DND-41 (cell line): ENCODE results near the gene GTPBP1.

Experiments
- ATAC-seq: fragments of 200-7000 bp; cut with Tn5 transposase; 3 replicates; pipeline ENCODE4 v1.9.1; 2021; ENCODE audit warnings: low read depth; ENCODE audit not compliant: insufficient read depth
- DNase-seq: peaks from one replicate; pipeline ENCODE4 v3.0.0-alpha.2; 2020
- H2AFZ ChIP-seq: 2 replicates; pipeline ENCODE4 v1.6.0; 2012; ENCODE audit warnings: low read depth, low read length
- H3K27ac ChIP-seq: 2 replicates; pipeline ENCODE4 v1.5.1; 2012; ENCODE audit warnings: low read length, inconsistent platforms
- H3K27me3 ChIP-seq: fragments of 200-600 bp; sonication (generic); 2 replicates; pipeline ENCODE4 v1.6.0; 2012; ENCODE audit warnings: low read length, mild to moderate bottlenecking, inconsistent platforms; ENCODE audit not compliant: insufficient read depth, poor library complexity
- H3K36me3 ChIP-seq: 2 replicates; pipeline ENCODE4 v1.5.1; 2012; ENCODE audit warnings: low read length, inconsistent platforms; ENCODE audit not compliant: insufficient read depth
- H3K4me1 ChIP-seq: 2 replicates; pipeline ENCODE4 v1.5.1; 2012; ENCODE audit warnings: mild to moderate bottlenecking, low read length; ENCODE audit not compliant: insufficient read depth
- H3K4me2 ChIP-seq: 2 replicates; pipeline ENCODE4 v1.6.0; 2012; ENCODE audit warnings: mild to moderate bottlenecking, moderate library complexity, low read length, inconsistent platforms; ENCODE audit not compliant: insufficient read depth
- H3K4me3 ChIP-seq, 2 experiments: fragments of 200-600 bp in 1 of 2; shearing (Covaris generic) in 1 of 2; 2 replicates each; pipeline ENCODE4 v1.5.1; 2012 to 2016; ENCODE audit warnings: inconsistent platforms in 2 of 2, low read length in 2 of 2, mild to moderate bottlenecking in 2 of 2, low read depth in 1 of 2, moderate library complexity in 1 of 2
- H3K79me2 ChIP-seq: 2 replicates; pipeline ENCODE4 v1.6.0; 2012; ENCODE audit warnings: low read length, inconsistent platforms; ENCODE audit not compliant: insufficient read depth
- H3K9ac ChIP-seq: 2 replicates; pipeline ENCODE4 v1.6.0; 2012; ENCODE audit warnings: low read depth, mild to moderate bottlenecking, inconsistent platforms, low read length, moderate library complexity
- H3K9me3 ChIP-seq: 2 replicates; pipeline ENCODE4 v1.5.1; 2012; ENCODE audit warnings: low read length, moderate library complexity, mild to moderate bottlenecking, inconsistent platforms; ENCODE audit not compliant: insufficient read depth, severe bottlenecking
- H4K20me1 ChIP-seq: 2 replicates; pipeline ENCODE4 v1.6.0; 2012; ENCODE audit warnings: low read length; ENCODE audit not compliant: insufficient read depth
- EZH2 ChIP-seq: IDR thresholded peaks from 3 replicates; pipeline ENCODE4 v1.6.1; 2012; ENCODE audit warnings: borderline replicate concordance, low read depth, mild to moderate bottlenecking, moderate library complexity, low read length, inconsistent platforms; ENCODE audit not compliant: severe bottlenecking
- TF ChIP-seq, protein P1 (sequence below): IDR thresholded peaks from 2 replicates; pipeline ENCODE4 v1.5.1; 2012; ENCODE audit warnings: borderline replicate concordance, low read length, moderate library complexity, mild to moderate bottlenecking; ENCODE audit not compliant: poor library complexity, severe bottlenecking; ENCODE audit errors: extremely low read depth

Gene GTPBP1

DNA sequence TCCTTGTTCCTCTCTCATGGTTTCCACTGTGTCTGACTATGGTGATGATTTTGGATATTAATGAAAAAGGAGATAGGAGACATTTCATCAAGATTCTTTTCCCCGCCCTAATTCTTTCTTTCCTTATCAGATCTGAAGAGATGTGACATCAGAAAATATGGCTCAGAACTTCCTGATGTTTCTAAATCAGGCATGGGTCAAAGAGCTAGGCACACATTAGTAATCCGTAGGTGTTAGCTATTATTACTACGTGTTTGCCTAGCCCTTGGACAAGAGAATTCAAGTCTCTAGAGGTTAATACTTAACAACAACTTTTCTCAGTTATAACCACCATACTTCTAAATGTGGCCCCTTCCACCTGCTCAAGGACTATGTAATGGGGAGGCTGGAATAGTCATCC, 10.8 kb upstream of the GTPBP1 start:
- peaks cover 84% of the 10 kb centered on the region for H3K79me2 ChIP-seq
- H3K36me3 ChIP-seq, result peaks cover 45% of the 10 kb centered on the region
- no peak overlapping the region for H2AFZ ChIP-seq
- peaks cover 18% of the 10 kb centered on the region; the same call in 1 of the 2 replicates for H4K20me1 ChIP-seq
- no peak overlapping the region for H3K9ac ChIP-seq
- peaks cover 43% of the 10 kb centered on the region for H3K4me1 ChIP-seq
- no peak for DNase-seq
- no peak overlapping the region for H3K4me2 ChIP-seq
- no peak overlapping the region for H3K27ac ChIP-seq
- H3K4me3 ChIP-seq, result no peak overlapping the region
- TF ChIP-seq, protein P1, sequence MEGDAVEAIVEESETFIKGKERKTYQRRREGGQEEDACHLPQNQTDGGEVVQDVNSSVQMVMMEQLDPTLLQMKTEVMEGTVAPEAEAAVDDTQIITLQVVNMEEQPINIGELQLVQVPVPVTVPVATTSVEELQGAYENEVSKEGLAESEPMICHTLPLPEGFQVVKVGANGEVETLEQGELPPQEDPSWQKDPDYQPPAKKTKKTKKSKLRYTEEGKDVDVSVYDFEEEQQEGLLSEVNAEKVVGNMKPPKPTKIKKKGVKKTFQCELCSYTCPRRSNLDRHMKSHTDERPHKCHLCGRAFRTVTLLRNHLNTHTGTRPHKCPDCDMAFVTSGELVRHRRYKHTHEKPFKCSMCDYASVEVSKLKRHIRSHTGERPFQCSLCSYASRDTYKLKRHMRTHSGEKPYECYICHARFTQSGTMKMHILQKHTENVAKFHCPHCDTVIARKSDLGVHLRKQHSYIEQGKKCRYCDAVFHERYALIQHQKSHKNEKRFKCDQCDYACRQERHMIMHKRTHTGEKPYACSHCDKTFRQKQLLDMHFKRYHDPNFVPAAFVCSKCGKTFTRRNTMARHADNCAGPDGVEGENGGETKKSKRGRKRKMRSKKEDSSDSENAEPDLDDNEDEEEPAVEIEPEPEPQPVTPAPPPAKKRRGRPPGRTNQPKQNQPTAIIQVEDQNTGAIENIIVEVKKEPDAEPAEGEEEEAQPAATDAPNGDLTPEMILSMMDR, result no peak
- no peak for TF ChIP-seq EZH2
- H3K27me3 ChIP-seq, result no peaks in the 10 kb centered on the region
- ATAC-seq, result no peak
- H3K9me3 ChIP-seq, result no peaks in the 10 kb centered on the region

DNA sequence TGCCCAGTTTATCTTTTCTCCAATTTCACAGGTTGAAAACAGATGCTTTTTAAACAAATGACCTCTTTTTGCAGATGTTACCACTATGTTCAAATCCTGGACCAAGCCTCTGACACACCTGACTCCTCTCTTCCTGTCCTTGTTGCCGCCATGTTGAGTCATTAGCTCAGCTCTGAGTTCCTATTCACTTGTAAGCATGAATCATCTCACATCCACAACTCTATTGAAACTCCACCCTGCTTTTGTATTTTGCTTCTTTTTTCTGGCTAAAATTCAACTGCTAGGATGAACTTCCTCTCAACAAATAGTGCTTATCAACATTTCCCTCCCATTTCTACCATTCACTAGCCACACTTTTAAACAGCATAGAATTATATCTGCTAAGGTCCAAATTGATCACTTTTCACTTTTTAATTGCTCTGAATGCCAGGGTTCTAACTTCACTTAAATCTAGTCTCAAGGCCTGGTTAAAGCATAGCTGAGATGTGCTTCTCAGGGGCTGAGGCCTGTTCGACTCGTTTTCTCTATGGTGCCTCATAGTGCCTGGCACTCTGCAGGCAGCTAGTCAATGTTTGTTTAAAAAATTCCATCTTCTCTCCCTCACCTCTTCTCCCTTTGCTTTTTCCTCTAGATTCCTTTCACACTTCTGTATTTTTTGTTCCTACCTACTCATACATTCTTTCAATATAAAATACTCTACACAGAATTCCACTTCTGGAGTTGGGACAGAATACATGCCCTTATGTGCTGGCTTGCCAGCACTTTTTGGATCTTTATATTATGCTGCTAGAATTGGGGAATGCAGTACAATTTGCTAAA, 8.9 kb upstream of the GTPBP1 start:
- ATAC-seq (no peak), DNase-seq (no peak)
- peaks cover 35% of the 10 kb centered on the region for H3K36me3 ChIP-seq
- no peak overlapping the region for H3K27ac ChIP-seq
- no peaks in the 10 kb centered on the region for H3K27me3 ChIP-seq
- peaks cover 52% of the 10 kb centered on the region for H3K4me1 ChIP-seq
- H3K4me3 ChIP-seq, result peak overlapping the region in 1 of 2 experiments; percentile 80; a peak in 2 of 4 replicates
- peaks cover 18% of the 10 kb centered on the region; the same call in 1 of the 2 replicates for H4K20me1 ChIP-seq
- H2AFZ ChIP-seq, result no peak overlapping the region
- TF ChIP-seq EZH2, result no peak
- TF ChIP-seq, protein P1, result no peak
- peaks cover 90% of the 10 kb centered on the region for H3K79me2 ChIP-seq
- peak overlapping the region; percentile 90 for H3K4me2 ChIP-seq
- peak overlapping the region; percentile 10; the same call in 1 of the 2 replicates for H3K9ac ChIP-seq
- no peaks in the 10 kb centered on the region for H3K9me3 ChIP-seq

- Histone ChIP-seq H3K79me2 (peaks cover 84% of the 10 kb centered on the region), H3K4me1 (peaks cover 54% of the 10 kb centered on the region), H3K27ac (no peak overlapping the region), H3K9ac (peak overlapping the region; percentile 90), H3K36me3 (peaks cover 29% of the 10 kb centered on the region), H2AFZ (no peak overlapping the region), H3K9me3 (no peaks in the 10 kb centered on the region), H4K20me1 (peaks cover 18% of the 10 kb centered on the region; the same call in 1 of the 2 replicates), H3K27me3 (no peaks in the 10 kb centered on the region), H3K4me2 (peak overlapping the region; percentile 90), H3K4me3 (peak overlapping the region in 1 of 2 experiments; percentile 80; a peak in 2 of 4 replicates)
- no peak for DNase-seq
- TF ChIP-seq, protein P1, result no peak
- TF ChIP-seq EZH2, result no peak
- no peak for ATAC-seq
Measured at GRCh38 chr22:38697425-38698089, 8.2 kb upstream of the GTPBP1 start.
